Activated CD4-positive, alpha-beta T cell treated with anti-CD3 and anti-CD28 coated beads, Interleukin-2, amount 50 U/mL, for 1 hour (primary cell): ENCODE data around the gene CIPC.

Source experiments
- DNase-seq: peaks from one replicate; pipeline ENCODE4 v3.0.0-alpha.2; 2020

The CIPC gene

DNA sequence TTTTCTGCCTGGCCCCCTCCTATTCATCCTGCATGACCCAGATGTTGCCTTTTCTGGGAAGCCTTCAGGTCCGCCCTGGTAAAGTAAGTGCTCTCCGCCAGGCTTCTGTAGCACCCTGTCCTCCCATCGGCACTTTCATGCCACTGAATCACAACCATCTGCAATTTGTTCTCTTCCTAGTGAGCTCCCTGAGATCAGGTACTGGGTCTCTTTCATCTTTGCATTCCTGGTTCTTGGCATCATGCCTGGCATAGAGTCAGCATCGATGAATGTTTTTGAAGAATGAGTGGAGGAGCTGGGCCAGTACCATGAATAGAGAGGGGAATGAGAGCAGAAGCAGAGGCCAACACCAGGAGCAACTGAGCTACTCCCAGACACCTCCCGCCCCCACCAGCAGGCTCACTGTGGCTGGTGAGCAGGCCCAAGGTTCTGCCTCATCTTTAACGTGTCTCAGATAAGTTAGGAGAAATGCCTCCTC lies 30.4 kb downstream of the CIPC start:
- no peak for DNase-seq

DNA sequence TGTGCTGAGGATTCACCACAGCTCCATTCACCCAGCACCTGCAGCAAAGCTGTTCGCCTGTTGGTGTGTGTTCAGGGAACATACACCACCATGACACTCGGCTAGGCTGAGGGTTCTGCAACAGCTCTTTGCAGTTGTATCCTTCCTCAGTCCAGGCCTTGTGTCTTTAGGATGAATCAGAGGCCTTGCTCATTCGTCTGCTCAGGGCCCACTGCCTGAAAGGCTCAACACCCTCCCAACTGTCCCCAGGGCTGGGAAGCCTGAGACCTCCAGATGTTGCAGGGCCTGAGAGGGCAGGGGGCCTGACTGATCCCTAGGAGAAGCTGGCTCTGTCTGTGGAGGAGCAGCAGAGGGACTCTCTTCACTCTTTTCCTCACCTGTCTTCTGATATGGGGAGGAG lies 32.3 kb downstream of the CIPC start:
- no peak for DNase-seq

DNA sequence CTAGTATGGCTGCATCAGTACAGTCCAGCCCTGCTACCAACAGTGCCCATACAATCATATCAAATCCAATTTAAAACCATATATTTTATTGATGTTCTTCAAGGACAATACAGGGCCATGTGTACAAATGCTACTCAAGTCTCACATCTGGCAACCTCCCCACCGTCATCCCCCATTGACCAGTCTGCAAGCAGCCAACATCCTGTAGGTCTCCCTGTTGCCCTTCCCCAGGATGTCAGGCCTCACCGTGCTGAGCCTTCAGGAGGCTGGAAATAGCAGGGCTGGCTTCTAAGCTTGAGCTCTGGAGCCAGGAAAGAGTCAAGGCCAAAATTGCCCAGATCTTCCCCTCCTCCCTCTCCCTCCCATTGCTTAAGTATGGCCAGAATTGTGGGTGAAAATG lies 33.1 kb downstream of the CIPC start:
- no peak for DNase-seq

DNA sequence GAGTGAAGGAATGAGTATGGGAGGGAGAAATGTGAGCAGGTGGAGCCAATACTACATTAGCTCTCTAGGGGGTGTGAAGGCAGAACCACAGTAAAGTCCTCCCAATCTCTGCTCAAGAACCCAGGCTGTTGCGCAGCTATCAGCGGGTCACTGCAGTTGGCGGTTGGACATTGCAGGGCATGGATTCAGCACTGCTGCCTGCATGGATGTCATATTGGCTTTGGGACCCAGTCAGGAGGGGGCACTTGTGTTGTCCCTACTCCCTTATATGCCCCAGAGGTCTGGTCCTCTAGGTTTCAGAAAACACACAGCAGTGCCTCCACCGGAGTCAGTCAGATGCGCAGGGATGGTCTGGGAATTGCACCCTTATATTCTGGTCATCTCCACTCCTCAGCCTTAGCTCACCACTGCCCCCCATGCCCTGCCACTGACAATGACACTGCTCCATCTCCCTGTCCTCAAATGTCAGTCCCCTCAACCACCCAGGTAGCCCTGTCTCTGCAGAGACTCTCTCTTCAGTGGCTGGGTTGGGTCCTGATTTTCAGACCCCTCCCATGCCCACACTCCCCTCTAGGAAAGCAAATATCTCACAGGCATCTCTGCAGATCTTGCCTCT lies 33.9 kb downstream of the CIPC start:
- DNase-seq: no peak

DNA sequence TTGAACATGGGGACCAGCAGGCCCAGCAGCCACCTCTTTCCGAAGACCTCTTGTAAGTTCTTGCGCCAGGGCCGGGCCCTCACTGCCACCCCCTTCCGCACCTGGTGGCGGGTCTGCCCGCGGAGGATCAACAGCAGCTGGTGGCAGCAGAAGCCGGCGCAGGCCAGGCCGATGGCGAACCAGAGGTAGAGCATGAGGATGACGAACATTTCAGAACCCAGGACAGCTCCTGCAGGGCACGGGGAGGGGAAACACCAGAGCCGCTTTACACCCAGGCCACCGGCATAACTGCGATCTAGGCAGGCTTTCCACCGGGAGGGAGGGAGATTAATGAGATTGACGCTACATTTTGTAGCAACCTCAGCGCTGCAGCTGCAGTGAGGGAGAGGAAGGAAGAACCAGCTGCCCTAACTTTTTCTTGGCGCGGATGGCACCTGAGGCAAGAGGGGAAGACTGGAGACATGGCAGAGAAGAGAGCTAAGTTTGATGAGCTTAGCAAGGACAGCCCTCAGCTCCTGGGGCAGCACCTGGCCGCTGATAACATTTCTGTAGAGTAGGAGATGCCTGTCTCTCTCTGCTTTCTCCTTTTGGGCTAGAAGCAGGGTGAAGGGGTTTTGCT lies 35.8 kb downstream of the CIPC start:
- peak; percentile 49 for DNase-seq

DNA sequence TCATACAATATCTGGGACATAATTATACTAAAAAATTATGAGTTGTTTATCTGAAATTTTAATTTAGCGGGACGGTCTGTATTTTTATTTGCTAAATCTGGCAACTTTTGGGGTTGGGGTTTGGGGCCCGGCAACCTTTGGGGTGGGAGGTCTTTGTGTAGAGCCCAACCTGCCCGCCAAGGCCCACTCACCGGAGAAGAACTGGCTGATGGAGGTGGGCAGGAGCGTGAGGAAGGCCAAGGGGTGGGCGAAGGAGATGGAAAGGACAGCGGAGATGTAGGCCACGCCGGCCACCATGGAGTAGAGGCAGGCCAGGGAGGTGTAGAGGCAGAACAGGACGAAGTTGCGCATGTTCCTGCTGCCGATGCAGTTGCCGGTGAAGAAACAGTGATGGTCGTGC lies 41.0 kb downstream of the CIPC start:
- DNase-seq: no peak

DNA sequence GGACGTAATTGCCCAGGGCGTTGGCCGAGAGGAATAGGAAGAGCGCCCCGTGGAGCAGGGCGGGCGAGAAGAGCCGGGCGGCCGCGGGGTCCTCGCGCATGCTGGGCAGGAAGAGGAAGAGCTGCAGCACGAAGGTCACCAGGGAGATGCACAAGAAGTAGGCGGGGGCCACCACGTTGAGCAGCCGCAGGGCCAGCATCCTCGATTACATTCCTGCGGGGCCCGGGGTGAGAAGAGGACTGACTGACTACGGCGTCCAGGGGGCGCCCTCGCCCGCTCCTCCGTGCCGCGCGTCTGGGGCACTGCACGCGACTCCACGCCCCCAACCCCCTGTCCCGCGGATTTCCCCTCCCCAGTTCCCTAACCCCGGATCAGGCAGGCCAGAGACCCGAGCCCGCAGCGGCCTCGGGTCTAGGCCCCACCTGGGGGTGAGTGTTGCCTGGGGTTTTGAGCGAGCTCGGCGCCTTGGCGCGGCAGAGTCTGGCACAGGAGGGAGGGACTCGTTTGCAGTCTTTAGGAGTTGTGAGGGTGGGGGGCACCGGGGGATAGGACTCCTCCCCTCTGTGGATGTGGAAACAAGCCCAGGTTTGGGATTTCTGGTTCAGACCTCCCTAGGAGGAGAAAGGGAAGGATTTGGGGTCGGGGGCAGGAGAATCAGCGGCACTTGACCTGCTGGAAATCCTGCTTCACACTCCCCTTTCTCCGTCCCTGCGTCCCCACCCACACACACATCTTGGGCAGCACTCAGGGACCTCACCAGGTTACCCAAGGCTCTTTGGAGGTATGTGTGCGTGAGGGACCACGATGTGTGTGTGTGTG lies 41.7 kb downstream of the CIPC start:
- DNase-seq: peak; percentile 19

DNA sequence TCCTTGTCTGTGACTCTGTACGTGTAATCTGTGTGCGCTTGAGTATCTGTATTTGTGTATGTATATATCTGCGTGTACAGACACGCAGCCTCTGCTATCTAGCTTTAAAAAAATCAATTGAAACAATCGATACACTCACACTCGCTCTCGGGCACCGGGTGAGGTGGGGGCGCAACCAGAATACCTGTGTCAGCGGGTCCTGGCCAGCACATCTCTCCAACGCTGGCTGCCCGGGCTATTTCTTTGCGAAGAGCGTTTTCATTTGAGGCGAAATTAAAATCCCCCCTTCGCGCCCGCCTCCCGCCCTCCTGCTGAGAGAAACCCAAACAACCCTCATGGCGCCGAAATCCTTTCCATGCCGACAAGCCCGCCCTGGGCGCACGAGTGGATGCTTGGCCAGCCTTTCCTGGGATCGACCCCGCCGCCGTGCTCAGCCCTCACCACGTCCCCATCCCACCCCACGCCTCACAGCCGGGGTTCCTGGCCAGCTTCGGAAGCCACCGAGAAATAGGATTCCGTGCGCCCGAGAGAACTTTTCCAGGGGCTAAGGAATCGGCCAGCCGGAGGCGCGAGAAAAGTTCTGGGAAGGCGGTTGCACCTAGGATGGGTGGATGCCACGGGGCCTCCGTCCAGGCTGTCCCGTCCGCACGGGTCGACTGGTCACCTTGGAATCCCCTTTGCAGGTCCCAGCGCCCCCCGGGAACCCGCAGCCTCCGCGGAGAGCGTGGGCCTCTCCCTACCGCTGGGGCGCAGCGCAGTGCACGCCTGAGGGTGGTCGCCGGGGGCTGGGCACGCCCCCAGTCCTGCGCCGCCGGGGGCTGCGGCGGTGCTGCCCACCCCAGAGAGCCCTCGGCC lies 42.5 kb downstream of the CIPC start:
- no peak for DNase-seq

DNA sequence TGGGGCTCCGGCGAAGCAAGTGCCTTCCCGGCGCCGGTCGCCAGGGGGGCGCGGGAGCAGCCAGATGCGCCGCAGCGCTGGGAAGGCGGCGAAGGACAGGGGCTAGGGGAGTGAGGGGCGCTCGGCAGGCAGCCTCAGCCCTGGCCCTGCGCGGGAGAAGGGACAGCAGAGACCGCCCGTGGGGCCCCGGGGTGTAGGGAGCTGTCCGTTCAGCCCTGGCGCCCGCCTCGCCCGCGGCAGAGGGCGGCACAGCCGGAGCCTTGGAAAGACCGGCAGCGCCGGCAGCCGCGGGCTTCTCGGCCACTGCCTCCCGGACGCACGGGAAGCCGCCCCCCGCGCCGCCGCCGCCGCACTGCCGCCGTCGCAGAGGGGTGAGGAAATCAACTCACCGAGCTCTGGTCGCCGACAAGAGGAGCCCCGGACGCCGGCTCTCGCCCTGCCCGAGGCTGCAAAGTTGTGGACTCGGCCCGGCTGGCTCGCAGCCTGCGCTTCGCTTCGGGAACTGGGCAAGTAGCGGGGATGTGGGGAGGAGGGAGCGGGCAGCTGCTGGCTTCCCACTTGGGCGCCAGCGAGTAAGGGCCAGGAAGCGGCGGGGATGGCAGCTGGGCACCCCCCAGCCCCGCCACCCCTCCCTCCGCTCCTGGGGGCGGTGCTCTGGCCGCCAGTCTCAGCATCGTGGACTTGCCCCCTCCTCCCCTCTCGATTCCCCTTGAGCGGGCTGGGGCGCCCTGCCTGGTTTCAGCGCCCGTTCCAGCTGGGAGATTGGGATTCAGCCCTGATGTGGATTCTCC lies 43.4 kb downstream of the CIPC start, which contains the start of gene ZDHHC22:
TSS of gene ZDHHC22 (minus strand) at position 578 of the 791 bp plus-strand sequence. CDS start 2,053 bp downstream, outside the sequence.
- no peak for DNase-seq

DNA sequence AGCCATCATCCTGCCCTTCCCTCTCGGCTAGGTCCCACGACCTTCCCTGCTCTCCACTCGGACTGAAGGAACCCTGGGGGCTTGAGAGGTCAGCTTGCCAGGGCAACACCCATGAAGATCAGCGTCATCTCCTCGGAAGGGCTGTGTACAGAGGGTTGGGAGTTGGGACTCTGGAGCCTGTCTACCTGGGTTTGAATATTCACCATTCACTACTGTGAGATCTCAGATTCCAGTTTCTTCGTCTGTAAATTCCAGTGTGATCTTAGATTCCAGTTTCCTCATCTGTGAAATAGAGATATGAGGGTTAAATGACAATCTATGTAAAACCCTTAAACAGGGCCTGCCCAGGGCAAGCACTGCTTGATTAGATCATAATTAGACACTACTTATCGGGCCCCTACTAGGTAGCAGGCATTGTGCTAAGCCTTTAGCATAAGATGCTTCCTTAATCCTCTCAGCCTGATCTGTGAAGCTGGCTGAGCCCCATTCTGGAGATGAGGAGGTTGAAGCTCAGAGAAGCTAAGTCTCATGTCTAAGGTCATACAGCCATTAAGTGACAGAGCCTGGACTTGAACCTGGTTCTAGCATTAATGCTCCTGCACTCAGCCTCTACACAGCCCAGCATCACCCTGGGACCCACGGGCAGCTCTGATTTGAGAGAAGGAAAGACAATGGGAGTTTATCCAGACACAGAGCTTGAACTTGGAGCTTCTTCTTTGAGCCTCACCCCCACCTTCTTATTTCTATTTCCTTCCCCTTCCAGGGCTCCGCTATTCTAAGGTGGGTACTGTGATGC lies 44.1 kb downstream of the CIPC start:
- DNase-seq: no peak

DNA sequence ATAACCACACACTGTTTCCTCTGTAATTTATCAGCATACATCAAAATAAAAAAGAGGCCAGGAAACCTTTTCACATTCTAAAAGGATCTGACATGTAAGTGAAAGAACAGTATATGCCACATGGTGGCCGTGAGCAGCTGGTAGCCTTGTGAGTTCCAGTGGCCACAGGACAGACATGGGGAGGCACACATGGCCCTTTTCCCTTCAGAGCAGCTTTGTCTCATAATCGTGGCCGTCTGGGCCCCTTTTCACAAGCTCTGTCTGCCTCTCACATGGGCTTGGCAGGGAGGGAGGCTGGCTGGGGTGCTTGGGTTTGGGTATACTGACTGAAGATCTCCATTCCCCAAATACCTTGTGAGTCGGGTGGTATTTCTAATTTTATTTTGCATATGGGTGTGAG lies 45.0 kb downstream of the CIPC start:
- no peak for DNase-seq

DNA sequence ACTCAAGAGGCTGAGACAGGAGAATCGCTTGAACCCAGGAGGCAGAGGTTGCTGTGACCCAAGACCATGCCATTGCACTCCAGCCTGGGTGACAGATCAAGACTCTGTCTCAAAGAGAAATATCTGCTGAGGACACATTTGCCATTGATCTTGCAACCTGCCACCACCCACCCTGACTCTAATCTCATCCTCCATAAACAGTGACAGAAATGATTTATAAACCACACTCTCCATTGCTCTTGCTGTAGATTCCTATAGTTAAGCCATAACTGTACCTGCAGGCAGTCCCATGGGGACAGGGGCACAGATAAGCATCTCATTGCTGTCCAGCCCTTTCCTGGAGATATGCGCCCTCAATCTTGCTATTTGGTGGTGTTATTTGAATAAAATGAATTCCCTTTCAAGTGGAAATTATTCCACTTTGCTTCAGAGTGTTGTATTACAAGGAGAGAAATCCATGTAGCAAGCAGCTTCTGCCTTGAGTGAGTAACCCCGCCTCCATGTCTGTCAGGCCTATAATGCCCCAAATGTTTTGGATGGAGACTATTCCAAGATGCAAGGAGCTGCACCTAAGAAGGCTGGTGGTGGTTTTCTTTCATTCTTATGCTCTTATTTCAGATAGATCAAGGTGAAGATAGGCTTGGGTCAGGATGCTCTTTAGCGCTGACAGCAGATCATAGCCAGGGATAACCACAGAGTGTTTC lies 46.5 kb downstream of the CIPC start:
- DNase-seq: no peak

DNA sequence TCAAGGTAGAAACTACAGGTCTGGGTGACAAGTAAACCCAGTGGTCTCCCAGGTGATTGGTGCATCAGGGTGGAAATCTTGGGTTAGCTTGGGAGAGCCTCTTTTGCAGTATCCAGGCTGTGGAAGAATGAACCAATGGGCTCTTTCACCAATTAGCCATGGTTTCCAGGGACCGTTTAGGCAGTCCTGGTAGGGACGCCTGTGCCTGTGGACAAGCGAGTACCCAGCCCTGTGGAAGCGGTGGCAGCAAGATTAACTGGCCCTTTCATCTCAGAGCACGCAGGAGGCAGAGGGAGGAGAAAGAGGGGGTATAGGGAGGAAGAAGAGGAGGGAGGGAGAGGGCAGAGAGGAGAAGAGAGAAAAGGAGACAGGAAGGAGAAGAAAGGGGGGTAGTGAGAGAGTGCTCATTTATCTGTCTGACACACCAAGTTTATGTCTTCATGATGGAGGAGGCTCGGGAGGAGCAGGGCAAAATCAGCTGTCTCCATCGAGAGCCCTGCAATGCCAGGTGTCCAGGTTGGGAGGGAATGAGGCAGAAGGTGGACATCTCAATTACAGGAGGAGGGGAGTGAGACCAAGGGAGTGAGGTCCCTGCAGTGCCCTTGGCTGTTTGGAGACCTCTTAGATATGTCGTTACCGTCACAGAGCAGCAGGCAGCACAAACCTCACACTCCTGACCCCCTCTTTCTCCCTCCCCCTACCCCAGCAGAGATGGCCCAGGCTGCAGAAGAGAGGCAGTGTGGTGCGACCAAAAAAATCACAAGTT lies 48.1 kb downstream of the CIPC start:
- DNase-seq: no peak

DNA sequence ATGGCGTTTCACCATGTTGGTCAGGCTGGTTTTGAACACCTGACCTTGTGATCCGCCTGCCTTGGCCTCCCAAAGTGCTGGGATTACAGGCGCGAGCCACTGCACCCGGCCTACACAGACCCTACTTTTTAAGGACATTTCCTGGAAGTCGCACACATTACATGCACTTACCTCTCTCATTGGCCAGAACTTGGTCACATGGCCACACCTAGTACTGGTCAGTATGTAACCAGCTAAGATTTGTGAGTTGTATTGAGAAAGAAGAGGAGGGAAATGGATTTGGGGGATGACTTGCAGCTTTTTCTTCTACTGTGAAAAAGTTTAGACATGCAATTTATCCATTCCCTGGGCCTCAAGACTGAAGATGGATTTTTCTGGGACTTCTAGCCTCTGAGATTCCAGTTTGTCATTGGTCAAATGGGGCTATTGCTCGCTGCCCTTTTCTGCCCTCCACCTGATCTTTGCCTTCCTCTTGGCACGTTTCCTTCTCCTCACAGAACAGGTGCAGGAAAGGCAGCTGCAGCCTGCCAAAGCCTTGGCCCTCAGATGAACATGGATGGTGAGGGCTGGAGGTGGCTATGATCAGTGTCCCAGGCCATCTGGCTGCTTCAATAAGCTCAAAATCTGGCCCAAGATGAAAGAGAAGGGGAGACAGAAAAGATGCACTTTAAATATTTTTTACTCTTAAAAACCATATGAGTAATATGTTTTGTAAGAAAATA lies 50.6 kb downstream of the CIPC start:
- DNase-seq: no peak

DNA sequence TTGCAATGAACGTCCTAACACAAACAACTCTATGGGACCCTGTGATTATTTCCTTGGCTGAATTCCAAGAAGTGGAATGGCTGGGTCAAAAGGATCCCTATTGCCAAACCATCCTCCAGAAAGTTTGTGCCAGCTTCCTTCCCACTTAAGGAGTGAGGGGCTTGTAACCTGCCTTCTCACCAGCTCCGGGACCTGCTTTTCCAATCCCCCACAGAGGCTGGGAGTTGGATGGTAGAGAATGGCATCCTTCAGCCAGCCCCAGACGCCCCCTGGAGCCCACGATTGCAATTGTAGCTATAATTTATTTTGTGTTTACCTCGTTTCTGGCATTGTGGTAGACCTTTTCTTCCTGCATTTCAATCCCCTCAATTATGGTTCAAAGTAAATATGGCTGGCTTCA lies 53.2 kb downstream of the CIPC start:
- DNase-seq: no peak

DNA sequence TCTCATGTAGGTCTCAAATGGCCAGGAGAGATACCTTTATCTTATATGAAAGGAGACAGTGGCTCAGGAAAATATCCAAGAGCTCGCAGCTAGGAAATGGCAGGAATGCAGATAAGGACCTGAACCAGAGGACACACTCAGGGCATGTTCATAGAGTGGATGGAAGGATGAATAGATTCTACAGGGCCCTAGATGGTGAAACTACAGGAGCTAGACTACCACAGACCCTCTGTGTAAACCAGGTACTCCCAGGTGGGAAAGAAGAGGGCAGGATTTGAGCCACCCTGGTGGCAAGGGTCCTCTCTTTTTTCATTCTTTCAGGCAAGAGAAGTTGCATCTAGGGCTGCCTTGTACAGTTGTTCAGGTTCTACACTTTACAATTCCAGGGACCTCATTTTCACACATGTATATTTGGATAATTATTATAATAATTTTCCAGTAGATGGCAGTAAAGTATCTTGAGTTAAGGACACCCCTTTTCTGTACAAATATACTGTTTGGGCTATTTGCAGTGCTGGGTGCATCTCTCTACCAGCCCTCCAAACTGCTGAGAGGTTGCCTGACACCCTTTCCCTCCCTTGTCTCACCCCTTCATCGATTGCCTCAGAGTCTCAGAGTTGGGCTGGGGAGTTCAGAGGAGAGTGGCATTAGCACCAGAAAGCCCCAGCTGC lies 54.0 kb downstream of the CIPC start:
- DNase-seq: no peak

DNA sequence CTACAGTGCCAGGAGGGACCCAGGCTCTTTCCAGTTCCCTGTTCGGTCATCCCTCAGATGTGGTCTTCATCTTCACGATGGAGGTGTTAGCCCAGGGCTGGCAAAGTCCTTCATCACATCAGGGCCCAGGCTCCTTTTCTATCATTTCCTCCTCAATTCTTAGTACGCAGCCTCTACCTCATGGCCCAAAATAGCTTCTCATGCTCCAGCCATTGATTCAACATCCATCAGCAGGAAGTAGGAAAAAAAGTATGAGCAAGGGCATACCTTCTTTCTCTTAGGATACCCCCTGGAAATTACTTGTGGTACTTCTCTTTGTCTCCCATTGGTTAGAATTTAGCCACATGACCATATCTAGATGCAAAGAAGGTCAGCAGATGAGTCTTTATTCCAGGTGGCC lies 55.7 kb downstream of the CIPC start:
- no peak for DNase-seq

DNA sequence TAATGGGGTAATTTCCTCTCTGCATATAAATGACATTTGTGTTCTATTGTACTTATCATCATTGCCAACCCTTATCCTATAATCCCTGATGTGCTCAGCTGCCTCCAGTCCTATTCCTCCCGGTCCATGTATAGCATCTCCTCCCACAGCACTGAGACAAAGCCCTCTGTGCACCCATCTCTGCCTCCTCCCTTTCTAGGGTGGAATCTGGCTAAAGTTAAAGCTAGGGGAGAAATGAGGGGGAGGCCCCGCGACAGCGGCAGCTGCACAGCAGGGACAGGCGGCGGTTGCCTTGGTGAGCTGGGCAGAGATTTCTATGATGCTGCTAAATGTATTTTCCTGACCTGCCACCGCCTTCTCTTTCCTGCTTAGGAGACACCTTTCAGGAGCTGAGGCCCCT lies 56.4 kb downstream of the CIPC start:
- DNase-seq: no peak

DNA sequence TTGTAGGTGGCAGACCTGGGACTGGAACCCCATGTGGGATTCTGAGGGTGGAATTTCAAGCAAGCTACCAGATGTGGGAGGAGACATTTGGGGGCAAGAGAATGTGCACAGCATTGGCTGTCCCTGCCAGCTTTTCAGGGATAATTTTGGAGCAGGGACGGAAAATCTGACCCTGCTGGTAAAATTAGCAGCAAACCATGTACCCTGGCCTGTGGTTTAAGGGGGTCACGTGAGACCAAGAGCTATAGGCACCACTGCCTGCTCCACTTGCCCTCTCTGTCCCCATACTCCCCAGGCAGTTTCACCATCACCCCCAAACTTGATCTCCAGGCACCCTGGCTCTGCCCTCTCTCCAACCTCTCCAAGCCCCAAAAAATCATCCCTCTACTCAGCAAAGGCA lies 57.0 kb downstream of the CIPC start:
- DNase-seq: no peak
